Caco-2 (cell line): ENCODE measurements around the gene MYBPC2. TPM values are rescaled to one million over a fixed set of nuclear protein-coding genes. Genes with fewer than 3 reads are reported as not detected.

Experiments
- BruUV-seq: library from RNA; stranded (reverse); fragments of 400-500 nt; replicated peaks from 2 replicates; lab custom pipeline; 2021; lab: Mats Ljungman, UMichigan
- CTCF ChIA-PET: fragments of 300-600 bp; sonication (Branson Sonifier 250); formaldehyde crosslinking; loops from one replicate; lab custom pipeline; 2022; ENCODE audit warnings: antibody characterized with exemption; lab: Charles Lee
- POLR2A ChIA-PET: fragments of 300-600 bp; sonication (Branson Sonifier 250); formaldehyde crosslinking; loops from one replicate; lab custom pipeline; 2022; ENCODE audit warnings: antibody characterized with exemption; lab: Charles Lee
- DNase-seq, 2 experiments: peaks; one replicate each; pipeline versions ENCODE4 v3.0.0 to v3.0.0-alpha.2; 2020 to 2022
- H3K27me3 ChIP-seq: replicated peaks from 2 replicates; pipeline ENCODE4 v1.6.0; 2011; ENCODE audit warnings: low read length; ENCODE audit not compliant: control insufficient read depth, insufficient read depth
- H3K36me3 ChIP-seq: 2 replicates; pipeline ENCODE4 v1.5.1; 2011; ENCODE audit warnings: low read length; ENCODE audit not compliant: control insufficient read depth, insufficient read depth
- H3K4me1 ChIP-seq: fragments of 250-450 bp; sonication (Bioruptor Pico); 2 replicates; pipeline ENCODE4 v1.5.1; 2020; ENCODE audit warnings: mild to moderate bottlenecking
- H3K4me3 ChIP-seq: 2 replicates; pipeline ENCODE4 v1.5.1; 2011; ENCODE audit warnings: low read depth, mild to moderate bottlenecking, control low read depth, low read length
- H3K9me3 ChIP-seq: fragments of 250-450 bp; sonication (Bioruptor Pico); 2 replicates; pipeline ENCODE4 v1.5.1; 2020; ENCODE audit warnings: mild to moderate bottlenecking, moderate library complexity
- H3K27ac Mint-ChIP-seq: one replicate; pipeline ENCODE4 v1.8.0; 2022; ENCODE audit warnings: mixed read lengths; ENCODE audit not compliant: unreplicated experiment
- H3K27me3 Mint-ChIP-seq: one replicate; pipeline ENCODE4 v1.8.0; 2022; ENCODE audit warnings: mixed read lengths; ENCODE audit not compliant: insufficient read depth, unreplicated experiment
- H3K36me3 Mint-ChIP-seq: one replicate; pipeline ENCODE4 v1.8.0; 2022; ENCODE audit warnings: mild to moderate bottlenecking, mixed read lengths; ENCODE audit not compliant: insufficient read depth, unreplicated experiment
- H3K4me1 Mint-ChIP-seq: one replicate; pipeline ENCODE4 v1.8.0; 2022; ENCODE audit warnings: low read depth, mixed read lengths; ENCODE audit not compliant: unreplicated experiment
- H3K4me3 Mint-ChIP-seq: one replicate; pipeline ENCODE4 v1.8.0; 2022; ENCODE audit warnings: mild to moderate bottlenecking, moderate library complexity, mixed read lengths; ENCODE audit not compliant: unreplicated experiment
- H3K9me3 Mint-ChIP-seq: one replicate; pipeline ENCODE4 v1.8.0; 2022; ENCODE audit warnings: mixed read lengths; ENCODE audit not compliant: unreplicated experiment
- intact Hi-C: fragments of 100-400 bp; cut with micrococcal nuclease; formaldehyde crosslinking; loops from one replicate; pipeline ENCODE4 v1.10.0; 2022; ENCODE audit not compliant: unreplicated experiment
- total RNA-seq: library from RNA; stranded (reverse); gene quantifications from 2 replicates; pipeline ENCODE4 v1.2.3, GENCODE V29; 2022
- TF ChIP-seq, protein P1 (sequence below), 2 experiments: fragments of 200-600 bp in 1 of 2; IDR thresholded peaks; 1 replicate in 1 of 2; 2 replicates in 1 of 2; pipeline versions ENCODE4 v1.5.1 to v1.8.0; 2011 to 2022; ENCODE audit warnings: antibody characterized with exemption in 1 of 2, control low read depth in 1 of 2, inconsistent platforms in 1 of 2, low read depth in 1 of 2, low read length in 1 of 2, mild to moderate bottlenecking in 1 of 2, moderate library complexity in 1 of 2; ENCODE audit not compliant: insufficient read depth in 1 of 2, severe bottlenecking in 1 of 2, unreplicated experiment in 1 of 2

Gene MYBPC2
- total RNA-seq, 1 experiment from 2014 or later = 1.6 TPM

GRCh38 chr19:50444059-50444458 is 11.4 kb downstream of the MYBPC2 start:
- TF ChIP-seq, protein P1, sequence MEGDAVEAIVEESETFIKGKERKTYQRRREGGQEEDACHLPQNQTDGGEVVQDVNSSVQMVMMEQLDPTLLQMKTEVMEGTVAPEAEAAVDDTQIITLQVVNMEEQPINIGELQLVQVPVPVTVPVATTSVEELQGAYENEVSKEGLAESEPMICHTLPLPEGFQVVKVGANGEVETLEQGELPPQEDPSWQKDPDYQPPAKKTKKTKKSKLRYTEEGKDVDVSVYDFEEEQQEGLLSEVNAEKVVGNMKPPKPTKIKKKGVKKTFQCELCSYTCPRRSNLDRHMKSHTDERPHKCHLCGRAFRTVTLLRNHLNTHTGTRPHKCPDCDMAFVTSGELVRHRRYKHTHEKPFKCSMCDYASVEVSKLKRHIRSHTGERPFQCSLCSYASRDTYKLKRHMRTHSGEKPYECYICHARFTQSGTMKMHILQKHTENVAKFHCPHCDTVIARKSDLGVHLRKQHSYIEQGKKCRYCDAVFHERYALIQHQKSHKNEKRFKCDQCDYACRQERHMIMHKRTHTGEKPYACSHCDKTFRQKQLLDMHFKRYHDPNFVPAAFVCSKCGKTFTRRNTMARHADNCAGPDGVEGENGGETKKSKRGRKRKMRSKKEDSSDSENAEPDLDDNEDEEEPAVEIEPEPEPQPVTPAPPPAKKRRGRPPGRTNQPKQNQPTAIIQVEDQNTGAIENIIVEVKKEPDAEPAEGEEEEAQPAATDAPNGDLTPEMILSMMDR (IDR thresholded peaks at IDR 0.05; ENCODE audit: insufficient read depth in 1 of 2, low read depth in 1 of 2, low read length in 1 of 2, severe bottlenecking in 1 of 2, unreplicated experiment in 1 of 2) = no peak
- H3K4me1 Mint-ChIP-seq = no peaks in the 10 kb centered on the region
- peaks cover 20% of the 10 kb centered on the region for H3K9me3 Mint-ChIP-seq
- no peak overlapping the region for H3K4me3 ChIP-seq
- H3K27me3 ChIP-seq = no peaks in the 10 kb centered on the region
- H3K4me1 ChIP-seq = no peaks in the 10 kb centered on the region
- DNase-seq = no peak
- no peak overlapping the region for H3K4me3 Mint-ChIP-seq
- no TSS peak for BruUV-seq
- CTCF ChIA-PET = interaction anchor here (1.0 kb wide), 1 partner anchor 75 kb away, joined by 3 read pairs; no protein-coding TSS in a partner anchor
- intact Hi-C loops = no loop called here
- H3K36me3 Mint-ChIP-seq = peaks cover 11% of the 10 kb centered on the region
- POLR2A ChIA-PET = interaction anchor here (0.7 kb wide), 1 partner anchor 262 kb away, joined by 9 read pairs; no protein-coding TSS in a partner anchor
- H3K9me3 ChIP-seq = no peaks in the 10 kb centered on the region
- H3K36me3 ChIP-seq = no peaks in the 10 kb centered on the region
- no peak overlapping the region for H3K27ac Mint-ChIP-seq
- H3K27me3 Mint-ChIP-seq = peaks cover 12% of the 10 kb centered on the region

DNA sequence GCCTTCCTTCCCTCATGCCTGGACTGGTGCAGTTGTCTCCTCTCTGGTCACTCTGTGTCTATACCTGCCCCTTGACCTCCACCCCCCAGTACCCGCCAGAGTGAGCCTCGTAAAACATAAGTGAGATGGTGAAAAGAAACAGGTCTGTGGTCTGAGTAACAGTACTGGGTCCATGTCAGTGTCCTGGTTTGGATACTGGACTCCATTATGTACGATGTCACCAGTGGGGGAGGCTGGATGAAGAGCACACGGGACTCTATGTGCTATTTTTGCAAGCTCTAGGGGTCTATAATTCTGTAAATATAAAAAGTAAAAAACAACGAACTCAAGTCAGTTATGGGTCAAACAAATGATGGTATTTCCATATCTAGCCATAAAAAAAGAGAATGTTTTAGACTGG is 14.4 kb downstream of the MYBPC2 start:
- intact Hi-C loops = no loop called here
- no peak overlapping the region for H3K4me3 ChIP-seq
- peaks cover 5% of the 10 kb centered on the region for H3K27me3 Mint-ChIP-seq
- TF ChIP-seq, protein P1 (IDR thresholded peaks at IDR 0.05; ENCODE audit: insufficient read depth in 1 of 2, low read depth in 1 of 2, low read length in 1 of 2, severe bottlenecking in 1 of 2, unreplicated experiment in 1 of 2) = no peak
- H3K27ac Mint-ChIP-seq = no peak overlapping the region
- H3K9me3 ChIP-seq = no peaks in the 10 kb centered on the region
- H3K4me1 Mint-ChIP-seq = no peaks in the 10 kb centered on the region
- no peaks in the 10 kb centered on the region for H3K27me3 ChIP-seq
- no peak overlapping the region for H3K4me3 Mint-ChIP-seq
- H3K4me1 ChIP-seq = no peaks in the 10 kb centered on the region
- BruUV-seq = no TSS peak
- no peak for DNase-seq
- peaks cover 10% of the 10 kb centered on the region for H3K9me3 Mint-ChIP-seq
- no peaks in the 10 kb centered on the region for H3K36me3 ChIP-seq
- H3K36me3 Mint-ChIP-seq = peaks cover 5% of the 10 kb centered on the region
- CTCF ChIA-PET = no interaction called here
- POLR2A ChIA-PET = no interaction called here

DNA sequence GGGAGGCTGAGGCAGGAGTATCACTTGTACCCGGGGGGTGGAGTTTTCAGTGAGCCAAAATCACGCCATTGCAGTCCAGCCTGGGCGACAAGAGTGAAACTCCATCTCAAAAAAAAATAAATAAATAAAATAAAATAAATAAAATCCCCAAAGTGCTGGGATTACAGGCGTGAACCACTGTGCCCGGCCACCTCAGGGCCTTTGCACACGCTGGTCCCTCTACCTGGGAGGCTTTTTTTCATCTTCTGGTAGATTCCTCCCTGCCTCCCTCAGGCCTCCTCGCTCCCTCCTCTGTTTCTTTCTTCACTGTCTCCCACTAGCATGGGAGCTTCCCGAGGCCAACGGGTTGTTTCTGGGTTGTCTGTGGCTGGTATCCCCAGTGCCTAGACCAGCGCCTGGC is 15.1 kb downstream of the MYBPC2 start:
- Mint-ChIP-seq H3K27ac (no peak overlapping the region), H3K4me3 (no peak overlapping the region), H3K36me3 (peaks cover 5% of the 10 kb centered on the region), H3K4me1 (no peaks in the 10 kb centered on the region), H3K9me3 (peaks cover 10% of the 10 kb centered on the region), H3K27me3 (peaks cover 5% of the 10 kb centered on the region)
- no peak for DNase-seq
- Histone ChIP-seq H3K27me3 (no peaks in the 10 kb centered on the region), H3K4me1 (no peaks in the 10 kb centered on the region), H3K36me3 (no peaks in the 10 kb centered on the region), H3K9me3 (no peaks in the 10 kb centered on the region), H3K4me3 (no peak overlapping the region)
- intact Hi-C loops = no loop called here
- BruUV-seq = no TSS peak
- ChIA-PET CTCF (no interaction called here), POLR2A (no interaction called here)
- TF ChIP-seq, protein P1 (IDR thresholded peaks at IDR 0.05; ENCODE audit: insufficient read depth in 1 of 2, low read depth in 1 of 2, low read length in 1 of 2, severe bottlenecking in 1 of 2, unreplicated experiment in 1 of 2) = no peak
